Upper lobe of right lung (tissue), 1 donor: Measurements from ENCODE around the gene GTF3C1. TPM values are rescaled to one million over a fixed set of nuclear protein-coding genes. Genes with fewer than 3 reads are reported as not detected.
A peak's percentile ranks its signal among the peaks of the same experiment; 100 is the strongest.

Experiments
- ATAC-seq: fragments of 200-7000 bp; cut with Tn5 transposase; one replicate; pipeline ENCODE4 v1.9.1; 2020; ENCODE audit warnings: mild to moderate bottlenecking, moderate library complexity
- DNase-seq: peaks from one replicate; pipeline ENCODE4 v3.0.0-alpha.2; 2020
- H3K27ac ChIP-seq: fragments of 200-600 bp; one replicate; pipeline ENCODE4 v1.8.0; 2022
- H3K27me3 ChIP-seq: fragments of 200-600 bp; one replicate; pipeline ENCODE4 v1.8.0; 2022; ENCODE audit warnings: mild to moderate bottlenecking
- H3K36me3 ChIP-seq: fragments of 200-600 bp; one replicate; pipeline ENCODE4 v1.8.0; 2022
- H3K4me1 ChIP-seq: fragments of 200-600 bp; one replicate; pipeline ENCODE4 v1.8.0; 2022
- H3K4me3 ChIP-seq: fragments of 200-600 bp; one replicate; pipeline ENCODE4 v1.8.0; 2022; ENCODE audit warnings: mild to moderate bottlenecking
- H3K9me3 ChIP-seq: fragments of 200-600 bp; one replicate; pipeline ENCODE4 v1.8.0; 2022
- CTCF ChIP-seq: fragments of 200-600 bp; IDR thresholded peaks from one replicate; pipeline ENCODE4 v1.8.0; 2022; ENCODE audit warnings: antibody characterized with exemption
- intact Hi-C: fragments of 100-400 bp; cut with DNase I; formaldehyde crosslinking; loops from one replicate; pipeline ENCODE4 v1.11.0; 2022
- long read RNA-seq: library from polyadenylated mRNA; unstranded; transcript quantifications from one replicate; pipeline ENCODE4 v2.0.0, GENCODE V29; 2021
- total RNA-seq: library from RNA; stranded (reverse); fragmentation: NEBNext Ultra II Directional; extraction: Animal tissue kit (Norgen Biotek cat#: 25700); gene quantifications from one replicate; pipeline ENCODE4 v1.2.1, GENCODE V29; 2021
- donor health status: DM: no; HTN: yes; CAD: no; lungs with severe emphysema.

GTF3C1 gene
- total RNA-seq, result 55.0 TPM
- long read RNA-seq, full-length matches to known transcripts, result 15 of 65 reads
- long read RNA-seq, partial matches to known transcripts, result 41 of 65 reads
- long read RNA-seq, other reads (novel, unspliced or antisense), result 9 of 65 reads

GRCh38 chr16:27549746-27550581, at the start of gene GTF3C1, which contains the start of gene KATNIP:
GTF3C1 (minus strand) TSS chr16:27549913; CDS start chr16:27549890, 23 bp downstream.
KATNIP (plus strand) TSS chr16:27550144; CDS start chr16:27550171, 27 bp downstream.
- intact Hi-C loops, result no loop called here
- H3K4me3 ChIP-seq, result peak within 1 kb of the TSS; percentile 78
- H3K9me3 ChIP-seq, result no peaks in the 10 kb centered on the region
- H3K27ac ChIP-seq, result peak within 1 kb of the TSS; percentile 92
- H3K27me3 ChIP-seq, result no peaks in the 10 kb centered on the region
- ATAC-seq (peak; percentile 99), DNase-seq (peak; percentile 100)
- TF ChIP-seq CTCF, result no peak
- peaks cover 27% of the 10 kb centered on the region for H3K4me1 ChIP-seq
- H3K36me3 ChIP-seq, result peaks cover 6% of the 10 kb centered on the region

DNA sequence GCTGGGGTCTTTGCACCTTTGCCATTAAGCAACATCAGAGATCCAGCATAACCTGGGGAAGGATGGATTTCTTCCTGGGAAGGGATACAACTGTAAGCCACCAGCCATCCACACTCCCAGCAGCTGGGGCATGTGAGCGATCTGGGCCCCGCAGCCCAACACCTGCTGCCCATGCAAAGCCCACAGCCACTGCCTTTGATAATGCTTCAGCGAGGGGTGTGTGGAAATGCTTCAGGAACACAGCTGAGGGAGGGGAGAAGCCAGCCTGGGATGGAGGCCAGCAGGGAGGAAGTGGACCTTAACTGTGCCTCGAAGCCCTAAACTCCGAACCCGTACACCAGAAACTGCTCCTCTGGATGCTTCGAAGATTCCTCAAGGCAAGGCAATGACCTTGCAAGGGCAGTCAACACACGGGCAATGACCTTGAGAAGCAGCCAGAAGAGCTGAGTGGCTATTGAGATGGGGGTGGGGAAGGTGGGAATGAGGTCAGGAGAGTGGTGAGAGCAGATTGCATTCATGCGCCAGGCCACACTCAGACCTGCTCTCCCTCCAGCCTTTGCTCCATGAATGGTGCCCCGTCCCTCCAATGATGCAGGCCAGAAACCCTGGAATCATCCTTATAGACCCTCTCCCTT, 49.3 kb upstream of the GTF3C1 start:
- Histone ChIP-seq H3K36me3 (no peaks in the 10 kb centered on the region), H3K9me3 (no peaks in the 10 kb centered on the region), H3K27ac (no peak overlapping the region), H3K4me1 (no peaks in the 10 kb centered on the region), H3K27me3 (no peaks in the 10 kb centered on the region), H3K4me3 (no peak overlapping the region)
- no peak for DNase-seq
- intact Hi-C loops, result no loop called here
- ATAC-seq, result no peak
- TF ChIP-seq CTCF, result no peak

- Histone ChIP-seq H3K27ac (no peak overlapping the region), H3K36me3 (no peaks in the 10 kb centered on the region), H3K27me3 (no peaks in the 10 kb centered on the region), H3K9me3 (no peaks in the 10 kb centered on the region), H3K4me3 (no peak overlapping the region), H3K4me1 (no peaks in the 10 kb centered on the region)
- no peak for DNase-seq
- no peak for ATAC-seq
- no peak for TF ChIP-seq CTCF
- intact Hi-C loops, result no loop called here
These were observed 48.5 kb upstream of the GTF3C1 start for GRCh38 chr16:27598220-27598619.

DNA sequence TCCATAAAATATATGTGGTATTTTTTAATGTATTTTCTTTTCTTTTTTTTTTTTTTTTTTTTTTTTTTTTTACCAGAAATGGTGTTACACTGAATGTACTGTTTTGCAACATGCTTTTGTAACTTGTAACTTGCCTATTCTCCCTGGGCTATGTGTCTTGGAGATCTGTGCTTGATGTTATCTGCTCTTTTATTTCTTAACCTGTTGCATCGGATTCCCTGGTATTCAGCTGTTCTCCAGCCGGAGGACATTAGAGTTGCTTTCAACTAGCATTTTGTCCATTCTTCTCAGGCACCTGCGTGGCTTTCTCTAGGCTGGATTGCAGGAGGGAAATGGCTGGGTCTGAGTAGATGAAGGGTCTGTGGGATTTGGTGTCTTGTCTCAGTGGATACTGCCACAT, 47.6 kb upstream of the GTF3C1 start:
- Histone ChIP-seq H3K4me1 (no peaks in the 10 kb centered on the region), H3K4me3 (no peak overlapping the region), H3K27ac (no peak overlapping the region), H3K27me3 (no peaks in the 10 kb centered on the region), H3K9me3 (no peaks in the 10 kb centered on the region), H3K36me3 (no peaks in the 10 kb centered on the region)
- intact Hi-C loops, result no loop called here
- no peak for DNase-seq
- ATAC-seq, result no peak
- TF ChIP-seq CTCF, result no peak

DNA sequence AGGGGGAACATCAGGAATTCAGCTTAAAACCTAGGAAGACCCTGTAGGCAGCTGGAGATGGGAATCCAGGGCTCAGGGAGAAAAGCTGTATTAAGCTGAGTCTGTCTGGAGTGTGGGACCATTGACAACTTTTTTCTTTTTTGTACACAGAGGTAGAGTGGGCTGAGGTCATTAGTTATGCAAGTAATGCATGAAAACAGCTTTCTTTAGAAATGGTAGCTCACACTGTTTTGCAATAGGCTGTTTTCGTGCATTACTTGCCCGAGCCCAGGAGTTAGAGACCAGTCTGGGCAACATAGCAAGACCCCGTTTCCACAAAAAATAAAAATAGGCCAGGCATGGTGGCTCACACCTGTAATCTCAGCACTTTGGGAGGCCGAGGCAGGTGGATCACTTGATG, 46.7 kb upstream of the GTF3C1 start:
- no peak overlapping the region for H3K27ac ChIP-seq
- ATAC-seq (no peak), DNase-seq (no peak)
- no peaks in the 10 kb centered on the region for H3K36me3 ChIP-seq
- no peaks in the 10 kb centered on the region for H3K4me1 ChIP-seq
- intact Hi-C loops, result no loop called here
- no peak overlapping the region for H3K4me3 ChIP-seq
- no peaks in the 10 kb centered on the region for H3K9me3 ChIP-seq
- no peaks in the 10 kb centered on the region for H3K27me3 ChIP-seq
- TF ChIP-seq CTCF, result no peak
